Spinal cord (tissue), 10 donors: ENCODE measurements around the gene PRF1. TPM values are rescaled to one million over a fixed set of nuclear protein-coding genes. Genes with fewer than 3 reads are reported as not detected.

Source experiments
- DNase-seq, 6 donors: peaks; one replicate each; pipeline versions ENCODE4 v3.0.0 to v3.0.0-alpha.2; 2013 to 2015; ENCODE audit warnings: low spot score in 6 of 6, low read depth in 4 of 6
- H3K27ac ChIP-seq: one replicate; pipeline ENCODE4 v1.5.1; 2013; ENCODE audit warnings: low read depth, low read length, control low read depth
- H3K27me3 ChIP-seq: one replicate; pipeline ENCODE4 v1.6.1; 2013; ENCODE audit warnings: low read length; ENCODE audit not compliant: control insufficient read depth, insufficient read depth
- H3K36me3 ChIP-seq: one replicate; pipeline ENCODE4 v1.6.1; 2013; ENCODE audit warnings: low read length; ENCODE audit not compliant: control insufficient read depth, insufficient read depth
- H3K4me1 ChIP-seq: one replicate; pipeline ENCODE4 v1.6.1; 2013; ENCODE audit warnings: low read length; ENCODE audit not compliant: control insufficient read depth, insufficient read depth
- H3K4me3 ChIP-seq: one replicate; pipeline ENCODE4 v1.5.1; 2013; ENCODE audit warnings: low read depth, low read length, control low read depth
- H3K9me3 ChIP-seq: one replicate; pipeline ENCODE4 v1.6.1; 2013; ENCODE audit warnings: low read length; ENCODE audit not compliant: control insufficient read depth, insufficient read depth
- WGBS: methylation state at CpG from one replicate; pipeline ENCODE4 v1.1.5; 2013; ENCODE audit warnings: missing lambda C conversion rate; ENCODE audit not compliant: insufficient coverage; 5-methylcytosine and 5-hydroxymethylcytosine counted together
- polyA plus RNA-seq, 2 donors: library from polyadenylated mRNA; unstranded; fragments of 120-200 nt; gene quantifications; one replicate each; pipeline ENCODE4 v1.2.1, GENCODE V29; 2013; ENCODE audit not compliant: insufficient read length in 2 of 2
- total RNA-seq, 2 donors: library from RNA; depleted of rRNA in 1 of 2; stranded (reverse); fragments of 120-200 nt in 1 of 2; fragments of >200 nt in 1 of 2; gene quantifications; one replicate each; pipeline versions ENCODE4 v1.2.3 to v1.2.4, GENCODE V29; 2013 to 2014
- donor health status: healthy.

The PRF1 gene
- total and polyA plus RNA-seq, 4 donors: 0.16 to 0.44 (median 0.39) TPM

DNA sequence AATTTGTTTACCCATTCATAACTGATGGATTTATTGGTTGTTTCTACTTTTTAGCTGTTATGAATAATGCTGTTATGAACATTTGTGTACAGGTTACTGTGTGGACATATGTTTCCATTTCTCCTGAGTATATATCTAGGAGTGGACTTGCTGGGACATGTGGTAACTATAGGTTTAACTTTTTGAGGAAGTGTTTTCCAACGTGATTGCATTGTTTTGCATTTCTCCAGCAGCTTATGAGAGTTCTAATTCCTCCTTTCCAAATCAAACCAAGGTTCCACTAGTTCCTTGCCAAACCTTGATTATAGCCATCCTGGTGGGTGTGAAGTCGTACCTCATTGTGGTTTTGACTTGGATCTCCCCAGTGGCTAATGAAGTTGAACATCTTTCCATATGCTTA is 2.6 kb upstream of the PRF1 start:
- Histone ChIP-seq H3K27ac (no peak overlapping the region), H3K4me3 (no peak overlapping the region), H3K4me1 (no peaks in the 10 kb centered on the region), H3K36me3 (peaks cover 4% of the 10 kb centered on the region), H3K9me3 (no peaks in the 10 kb centered on the region), H3K27me3 (no peaks in the 10 kb centered on the region)
- no peak for DNase-seq
- WGBS: no CpG with 5 or more reads among the region's 2 CpGs

DNA sequence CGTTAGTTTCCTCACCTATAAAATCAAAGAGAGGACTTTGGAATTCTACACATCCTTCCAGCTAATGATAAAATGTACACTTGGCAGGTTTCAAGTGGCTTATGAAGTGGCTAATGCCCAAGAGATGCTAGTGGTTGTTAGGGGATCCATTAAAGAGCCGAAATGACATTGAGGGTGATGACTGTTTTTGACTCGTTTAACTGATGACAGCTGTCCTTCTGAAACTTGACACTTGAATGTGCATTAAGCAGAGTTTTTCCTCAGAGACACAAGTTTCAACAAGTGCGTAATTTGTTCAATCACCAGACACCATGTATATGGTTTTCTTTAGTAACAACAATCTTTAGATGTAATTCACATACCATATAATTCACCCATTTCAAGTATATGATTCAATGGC is 1.6 kb upstream of the PRF1 start:
- 75% methylated on average over 2 of the region's 4 CpGs for WGBS
- no peaks in the 10 kb centered on the region for H3K4me1 ChIP-seq
- H3K27ac ChIP-seq: no peak overlapping the region
- DNase-seq: no peak
- H3K27me3 ChIP-seq: no peaks in the 10 kb centered on the region
- H3K4me3 ChIP-seq: no peak overlapping the region
- no peaks in the 10 kb centered on the region for H3K9me3 ChIP-seq
- peaks cover 4% of the 10 kb centered on the region for H3K36me3 ChIP-seq

DNA sequence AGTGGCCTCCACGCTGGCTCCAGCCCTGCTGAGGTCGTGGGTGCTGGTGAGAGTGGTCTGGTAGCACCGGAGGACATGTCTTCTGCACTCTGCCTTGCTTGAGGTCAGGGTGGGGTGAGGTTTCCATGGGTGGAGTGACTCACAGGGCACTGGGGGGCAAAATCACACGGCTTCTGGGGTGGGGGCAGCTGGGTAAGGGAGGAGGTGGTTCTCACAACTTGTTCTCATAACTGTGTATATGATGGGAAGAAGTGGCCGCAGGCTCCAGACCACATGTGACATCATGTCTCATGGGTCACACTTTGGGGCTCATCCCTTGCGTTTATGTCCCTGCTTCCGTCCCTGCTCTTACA is 884 bp upstream of the PRF1 start:
- Histone ChIP-seq H3K4me3 (no peak overlapping the region), H3K36me3 (peaks cover 4% of the 10 kb centered on the region), H3K27me3 (no peaks in the 10 kb centered on the region), H3K4me1 (no peaks in the 10 kb centered on the region), H3K9me3 (no peaks in the 10 kb centered on the region), H3K27ac (no peak overlapping the region)
- DNase-seq: no peak
- 95% methylated on average over 7 of the region's 7 CpGs for WGBS

DNA sequence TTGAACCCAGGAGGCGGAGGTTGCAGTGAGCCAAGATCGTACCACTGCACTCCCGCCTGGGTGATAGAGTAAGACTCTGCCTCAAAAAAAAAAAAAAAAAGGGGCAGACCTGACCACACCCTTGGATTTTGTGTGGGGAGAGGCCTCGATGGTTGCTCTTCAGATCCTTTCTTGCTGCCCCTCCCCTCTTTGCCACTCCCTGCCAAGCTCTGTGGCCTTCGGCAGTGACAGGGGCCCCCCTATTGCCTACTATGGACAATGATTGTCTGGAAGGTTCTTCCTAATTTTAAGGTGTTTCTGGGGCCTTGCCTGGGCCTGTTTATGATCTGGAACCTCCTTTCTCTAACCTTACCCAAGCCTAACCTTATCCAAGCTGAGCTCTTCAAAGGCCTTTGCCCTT is 795 bp downstream of the PRF1 start:
- no peaks in the 10 kb centered on the region for H3K9me3 ChIP-seq
- no peak for DNase-seq
- H3K36me3 ChIP-seq: peaks cover 4% of the 10 kb centered on the region
- H3K27me3 ChIP-seq: no peaks in the 10 kb centered on the region
- no peak overlapping the region for H3K4me3 ChIP-seq
- no CpG with 5 or more reads among the region's 5 CpGs for WGBS
- peaks cover 16% of the 10 kb centered on the region for H3K4me1 ChIP-seq
- H3K27ac ChIP-seq: no peak overlapping the region

DNA sequence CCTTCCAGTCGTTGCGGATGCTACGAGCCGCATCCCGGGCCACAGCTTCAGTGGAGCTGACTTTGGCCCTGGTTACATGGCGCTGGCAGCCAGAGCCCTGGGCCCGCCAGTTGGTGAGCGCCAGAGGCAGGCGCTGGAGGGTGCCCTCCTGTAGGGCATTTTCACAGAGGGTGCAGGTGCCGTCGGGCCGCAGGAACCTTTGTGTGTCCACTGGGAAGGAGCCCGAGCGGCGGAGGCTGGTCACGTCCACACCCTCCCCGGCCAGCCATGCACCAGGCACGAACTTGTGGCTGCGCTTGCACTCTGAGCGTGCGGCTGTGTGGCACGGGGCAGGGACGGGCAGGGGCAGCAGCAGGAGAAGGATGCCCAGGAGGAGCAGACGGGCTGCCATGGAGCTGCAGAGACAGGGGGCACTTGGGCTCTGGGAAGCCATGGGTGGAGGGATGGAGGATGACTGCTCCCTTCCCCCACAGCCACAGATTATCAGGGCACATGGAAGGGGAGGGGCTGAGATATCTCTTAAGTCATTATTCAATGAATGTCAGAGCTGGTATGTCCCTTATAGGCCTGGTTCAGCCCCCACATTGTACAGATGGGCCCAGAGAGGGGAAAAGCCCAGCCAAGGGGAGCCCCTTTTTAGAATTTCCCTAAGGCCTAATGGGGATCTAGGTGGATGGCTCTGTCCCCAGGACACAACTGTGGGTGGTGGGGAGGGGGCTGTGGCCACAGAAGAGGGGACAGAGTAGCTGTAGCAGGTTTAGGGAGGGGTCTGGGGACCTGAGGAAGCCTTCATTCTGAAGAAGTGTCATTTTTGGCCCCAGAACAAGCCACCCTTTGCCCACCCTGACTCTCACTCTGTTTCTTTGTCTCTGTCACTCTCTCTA is 1.8 kb downstream of the PRF1 start:
- H3K9me3 ChIP-seq: no peaks in the 10 kb centered on the region
- no peak overlapping the region for H3K27ac ChIP-seq
- no peak overlapping the region for H3K4me3 ChIP-seq
- peaks cover 26% of the 10 kb centered on the region for H3K4me1 ChIP-seq
- WGBS: 90% methylated on average over 22 of the region's 24 CpGs
- peaks cover 4% of the 10 kb centered on the region for H3K36me3 ChIP-seq
- no peak for DNase-seq
- no peaks in the 10 kb centered on the region for H3K27me3 ChIP-seq

DNA sequence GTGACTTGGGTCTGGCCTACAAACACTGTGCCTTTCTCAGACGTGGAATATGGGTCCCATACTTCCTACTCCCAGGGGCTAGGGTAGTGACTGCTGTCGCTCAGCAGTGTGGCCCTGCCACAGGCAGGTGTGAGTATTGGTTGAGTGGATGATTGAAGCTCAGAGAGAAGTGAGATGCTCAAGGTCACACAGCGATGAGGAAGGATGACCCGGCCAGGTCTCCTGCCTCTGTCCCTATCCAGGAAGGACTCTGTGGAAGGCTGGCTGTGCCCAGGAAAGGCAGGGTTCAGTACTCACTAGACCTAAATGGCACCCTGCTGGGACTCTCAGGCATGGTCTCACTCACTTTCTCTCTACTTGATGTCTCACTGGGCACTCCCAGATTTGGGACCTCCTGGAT is 2.8 kb downstream of the PRF1 start:
- no peak overlapping the region for H3K27ac ChIP-seq
- H3K36me3 ChIP-seq: peaks cover 4% of the 10 kb centered on the region
- H3K9me3 ChIP-seq: no peaks in the 10 kb centered on the region
- H3K27me3 ChIP-seq: no peaks in the 10 kb centered on the region
- H3K4me3 ChIP-seq: no peak overlapping the region
- WGBS: 100% methylated on average over 4 of the region's 4 CpGs
- DNase-seq: no peak
- H3K4me1 ChIP-seq: peaks cover 29% of the 10 kb centered on the region

DNA sequence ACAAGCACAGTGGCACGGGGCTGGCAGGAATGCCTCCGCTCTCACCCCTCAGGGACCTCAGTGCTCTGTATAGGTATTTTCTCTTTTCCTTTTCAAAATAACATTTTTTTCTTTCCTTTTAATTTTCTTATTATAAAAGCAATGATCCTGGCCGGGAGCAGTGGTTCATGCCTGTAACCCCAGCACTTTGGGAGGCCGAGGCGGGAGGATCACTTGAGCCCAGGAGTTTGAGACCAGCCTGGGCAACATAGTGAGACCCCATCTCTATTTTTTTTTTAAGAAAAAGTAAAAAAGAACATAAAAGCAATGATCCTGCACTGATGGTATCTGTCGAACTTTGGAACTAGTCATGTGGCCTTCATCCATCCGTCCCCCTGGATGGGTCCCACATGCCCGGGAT is 3.2 kb downstream of the PRF1 start:
- no peak overlapping the region for H3K27ac ChIP-seq
- peaks cover 4% of the 10 kb centered on the region for H3K36me3 ChIP-seq
- no peaks in the 10 kb centered on the region for H3K9me3 ChIP-seq
- DNase-seq: no peak
- 95% methylated on average over 3 of the region's 8 CpGs for WGBS
- peaks cover 29% of the 10 kb centered on the region for H3K4me1 ChIP-seq
- H3K4me3 ChIP-seq: no peak overlapping the region
- no peaks in the 10 kb centered on the region for H3K27me3 ChIP-seq

DNA sequence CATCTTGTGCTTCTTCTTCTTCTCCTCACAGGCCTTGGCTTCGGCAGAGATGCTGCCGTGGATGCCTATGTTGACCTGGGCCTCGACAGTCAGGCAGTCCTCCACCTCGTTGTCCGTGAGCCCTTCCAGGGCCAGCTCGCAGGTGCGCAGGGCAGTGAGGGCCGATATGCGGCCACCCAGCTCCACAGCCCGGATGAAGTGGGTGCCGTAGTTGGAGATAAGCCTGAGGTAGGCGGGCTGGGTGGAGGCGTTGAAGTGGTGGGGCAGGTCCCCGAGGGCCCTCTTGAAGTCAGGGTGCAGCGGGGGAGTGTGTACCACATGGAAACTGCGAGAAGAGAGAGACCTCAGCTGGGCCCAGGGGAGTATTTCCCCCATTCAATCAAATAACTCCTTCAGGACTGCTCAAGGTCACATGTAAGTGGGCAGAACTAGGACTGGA is 3.7 kb downstream of the PRF1 start:
- Histone ChIP-seq H3K9me3 (no peaks in the 10 kb centered on the region), H3K4me1 (peaks cover 29% of the 10 kb centered on the region), H3K27ac (no peak overlapping the region), H3K36me3 (peaks cover 4% of the 10 kb centered on the region), H3K27me3 (no peaks in the 10 kb centered on the region), H3K4me3 (no peak overlapping the region)
- 96% methylated on average over 14 of the region's 16 CpGs for WGBS
- no peak for DNase-seq

DNA sequence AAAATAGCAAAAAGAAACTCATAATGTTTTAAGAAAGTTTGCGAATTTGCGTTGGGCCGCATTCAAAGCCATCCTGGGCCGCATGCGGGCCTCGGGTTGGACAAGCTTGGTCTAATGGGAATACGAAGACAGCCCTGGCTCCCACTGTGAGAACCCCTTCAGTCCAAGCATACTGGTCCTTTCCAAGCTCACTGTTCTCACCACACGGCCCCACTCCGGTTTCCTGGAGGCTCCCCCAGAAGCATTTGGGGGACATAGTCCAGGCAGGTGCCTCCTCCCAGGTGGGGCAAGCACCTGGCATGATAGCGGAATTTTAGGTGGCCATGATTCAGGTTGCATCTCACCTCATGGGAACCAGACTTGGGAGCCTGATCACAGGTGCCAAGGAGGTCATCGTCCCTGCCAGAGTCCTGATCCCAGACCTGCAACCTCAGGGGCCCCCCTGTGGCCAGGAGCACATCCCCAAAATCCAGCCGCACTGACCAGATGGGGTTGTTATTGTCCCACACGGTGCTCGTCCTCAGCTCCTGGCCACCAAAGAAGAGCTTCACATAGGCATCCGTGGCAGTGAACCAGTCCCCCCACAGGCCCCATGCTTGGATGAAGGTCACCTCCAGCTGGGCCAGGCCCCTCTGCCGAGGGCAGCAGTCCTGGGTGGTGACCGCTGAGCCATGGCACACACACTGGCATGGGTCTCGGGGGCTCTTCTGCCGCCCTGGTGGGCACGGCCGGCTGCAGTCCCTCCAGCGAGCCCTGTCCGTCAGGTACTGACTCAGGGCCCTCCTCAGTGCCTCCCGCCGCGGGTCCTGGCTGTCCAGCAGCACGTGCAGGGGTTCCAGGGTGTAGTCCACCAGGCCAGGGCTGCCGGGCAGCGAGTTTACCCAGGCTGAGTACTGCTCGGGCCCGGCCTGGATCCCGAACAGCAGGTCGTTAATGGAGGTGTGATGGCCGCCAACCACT is 4.4 kb downstream of the PRF1 start:
- Histone ChIP-seq H3K9me3 (no peaks in the 10 kb centered on the region), H3K27me3 (no peaks in the 10 kb centered on the region), H3K4me3 (no peak overlapping the region), H3K4me1 (peaks cover 29% of the 10 kb centered on the region), H3K27ac (no peak overlapping the region), H3K36me3 (peaks cover 4% of the 10 kb centered on the region)
- 93% methylated on average over 29 of the region's 34 CpGs for WGBS
- no peak for DNase-seq
